ENCODE results near the gene TPST2. TPM values are rescaled to one million over a fixed set of nuclear protein-coding genes. Genes with fewer than 3 reads are reported as not detected.

The TPST2 gene
- total and polyA plus RNA-seq, 2 of the 4 experiments (the other 2 are of a cell fraction): 42.5 to 63.6 TPM

GRCh38 chr22:26536762-26537134, 53.2 kb downstream of the TPST2 start:
- Histone ChIP-seq H3K23ac (ENCODE audit: low read depth, low read length) (no peak overlapping the region), H4K8ac (ENCODE audit: low read depth in 2 of 2, low read length in 2 of 2) (no peak overlapping the region), H3K9me3 (ENCODE audit: control insufficient read depth, insufficient read depth, low read length) (no peaks in the 10 kb centered on the region), H3K9ac (ENCODE audit: low read depth, low read length) (no peak overlapping the region), H3K18ac (ENCODE audit: low read depth, low read length) (no peak overlapping the region), H2BK15ac (ENCODE audit: low read depth, low read length) (no peak overlapping the region), H2BK5ac (ENCODE audit: low read depth, low read length, poor library complexity, severe bottlenecking) (no peak overlapping the region), H2AK5ac (ENCODE audit: low read depth, low read length) (no peak overlapping the region), H3K79me1 (ENCODE audit: low read depth in 1 of 2, low read length in 2 of 2) (peaks cover 3 to 53% of the 10 kb centered on the region in 2 experiments), H4K5ac (ENCODE audit: low read depth, low read length) (no peak overlapping the region), H2AK9ac (replicated peaks; ENCODE audit: low read depth, low read length, poor library complexity) (no peak overlapping the region), H3K27me3 (ENCODE audit: control insufficient read depth, insufficient read depth, low read length) (no peaks in the 10 kb centered on the region), H3K4me1 (ENCODE audit: control insufficient read depth, insufficient read depth, low read length) (no peaks in the 10 kb centered on the region), H3K4ac (ENCODE audit: low read depth, low read length) (no peak overlapping the region), H3K9me1 (ENCODE audit: insufficient read depth, low read length) (no peaks in the 10 kb centered on the region; the same call in none of the 2 replicates), H3K14ac (replicated peaks; ENCODE audit: low read depth, low read length) (no peak overlapping the region), H3K4me2 (ENCODE audit: low read depth, low read length) (no peak overlapping the region), H4K91ac (ENCODE audit: insufficient read depth, low read depth, low read length) (no peak overlapping the region), H3K36me3 (ENCODE audit: control insufficient read depth, insufficient read depth, low read length) (peaks cover 23% of the 10 kb centered on the region), H2BK120ac (ENCODE audit: low read depth, low read length) (no peak overlapping the region), H2AFZ (replicated peaks; ENCODE audit: low read length, poor library complexity) (no peak overlapping the region), H3K4me3 (ENCODE audit: insufficient read depth, low read depth, low read length) (no peak overlapping the region), H2BK20ac (ENCODE audit: low read depth, low read length) (no peak overlapping the region), H3K27ac (ENCODE audit: insufficient read depth, low read length) (no peak overlapping the region), H3K56ac (ENCODE audit: extremely low read depth, insufficient read depth, low read length) (no peak overlapping the region), H4K20me1 (ENCODE audit: insufficient read depth, low read length) (0 out of 2 replicates have a peak, but pooled peaks cover 4% of the 10 kb centered on the region)
- ATAC-seq (ENCODE audit: low read depth) (no peak), DNase-seq (no peak)
- ChIA-PET CTCF (no interaction called here), POLR2A (ENCODE audit: unreplicated experiment) (no interaction called here)
- BruUV-seq (replicated peaks): no TSS peak
- dilution Hi-C loops (cut with HindIII; ENCODE audit: low sequenced_read_pairs, unreplicated experiment) (no loop called here), intact Hi-C loops (cut with micrococcal nuclease) (no loop called here), in situ Hi-C loops (cut with MboI; ENCODE audit: low sequenced_read_pairs) (loop anchor here (10.0 kb wide), 1 partner anchor 58 kb away; the partner anchor contains the start of gene TPST2)
- TF ChIP-seq MAFK (IDR thresholded peaks at IDR 0.05; ENCODE audit: low read depth, low read length) (no peak), ELK1 (IDR thresholded peaks at IDR 0.05; ENCODE audit: borderline replicate concordance, low read depth, low read length) (no peak), BHLHE40 (IDR thresholded peaks at IDR 0.05; ENCODE audit: low read depth, low read length) (no peak), RFX5 (IDR thresholded peaks at IDR 0.05; ENCODE audit: low read depth, low read length) (no peak), SMC3 (IDR thresholded peaks at IDR 0.05; ENCODE audit: low read depth, low read length) (no peak), MAZ (IDR thresholded peaks at IDR 0.05; ENCODE audit: borderline replicate concordance, low read depth, low read length) (no peak), USF2 (IDR thresholded peaks at IDR 0.05; ENCODE audit: low read depth, low read length) (no peak), NFE2L2 (IDR thresholded peaks at IDR 0.05; ENCODE audit: low read depth, low read length) (no peak), CHD1 (IDR thresholded peaks at IDR 0.05; ENCODE audit: low read depth, low read length) (no peak), RCOR1 (IDR thresholded peaks at IDR 0.05; ENCODE audit: insufficient replicate concordance, low read length) (no peak), POLR2A (IDR thresholded peaks at IDR 0.05; ENCODE audit: low read depth, low read length) (no peak), FOS (IDR thresholded peaks at IDR 0.05; ENCODE audit: low read depth, low read length) (no peak), MXI1 (IDR thresholded peaks at IDR 0.05; ENCODE audit: borderline replicate concordance, low read depth, low read length) (no peak), CEBPB (IDR thresholded peaks at IDR 0.05; ENCODE audit: low read depth, low read length) (no peak), RAD21 (IDR thresholded peaks at IDR 0.05; ENCODE audit: low read length) (no peak), CTCF (conservative IDR thresholded peaks at IDR 0.05; ENCODE audit: low read depth, low read length) (no peak)
- WGBS, 2 experiments (ENCODE audit: extremely low coverage in 2 of 2, insufficient read length in 1 of 2): no CpG with 5 or more reads among the region's 3 CpGs
